GM19351 (cell line): ENCODE measurements around the gene TPST1.

Experiments
- ATAC-seq: cut with Tn5 transposase; IDR thresholded peaks from one replicate; pipeline ENCODE4 v1.9.1; 2021; ENCODE audit warnings: mild to moderate bottlenecking, moderate library complexity; ENCODE audit not compliant: unreplicated experiment

The TPST1 gene

GRCh38 chr7:66281678-66282590, 76.8 kb downstream of the TPST1 start:
- no peak for ATAC-seq

GRCh38 chr7:66282591-66282935, 77.4 kb downstream of the TPST1 start:
- ATAC-seq, result no peak

GRCh38 chr7:66283003-66283920, 78.1 kb downstream of the TPST1 start:
- no peak for ATAC-seq

- no peak for ATAC-seq
Measured at GRCh38 chr7:66296001-66296521, 90.9 kb downstream of the TPST1 start.

GRCh38 chr7:66296557-66296956, 91.4 kb downstream of the TPST1 start:
- no peak for ATAC-seq

- ATAC-seq, result no peak
Measured at GRCh38 chr7:66297579-66297978, 92.4 kb downstream of the TPST1 start.

GRCh38 chr7:66301249-66301648, 96.1 kb downstream of the TPST1 start:
- ATAC-seq, result no peak

- ATAC-seq, result no peak
Measured at GRCh38 chr7:66301737-66302136, 96.6 kb downstream of the TPST1 start.

GRCh38 chr7:66303454-66304155, 98.5 kb downstream of the TPST1 start:
- no peak for ATAC-seq

- no peak for ATAC-seq
Measured at GRCh38 chr7:66304536-66304935, 99.4 kb downstream of the TPST1 start.

- no peak for ATAC-seq
Measured at GRCh38 chr7:66306243-66306642, 101.1 kb downstream of the TPST1 start.

GRCh38 chr7:66307591-66308215, 102.6 kb downstream of the TPST1 start:
- ATAC-seq, result no peak

GRCh38 chr7:66308411-66308810, 103.3 kb downstream of the TPST1 start:
- ATAC-seq, result no peak

- no peak for ATAC-seq
Measured at GRCh38 chr7:66310620-66311019, 105.5 kb downstream of the TPST1 start.

- no peak for ATAC-seq
Measured at GRCh38 chr7:66313886-66314568, 108.9 kb downstream of the TPST1 start.

- ATAC-seq, result no peak
Measured at GRCh38 chr7:66315192-66315591, 110.1 kb downstream of the TPST1 start.

GRCh38 chr7:66319407-66319979, 114.4 kb downstream of the TPST1 start:
- no peak for ATAC-seq

GRCh38 chr7:66321283-66321682, 116.1 kb downstream of the TPST1 start:
- no peak for ATAC-seq

- ATAC-seq, result no peak
Measured at GRCh38 chr7:66323114-66323796, 118.1 kb downstream of the TPST1 start.
